ENCODE results near the gene SERTAD3. TPM values are rescaled to one million over a fixed set of nuclear protein-coding genes. Genes with fewer than 3 reads are reported as not detected.
A peak's percentile ranks its signal among the peaks of the same experiment; 100 is the strongest.
"Not testable (repeated sequence)": the region's sequence is repeated elsewhere in the genome, so short reads cannot be mapped to it uniquely, and the experiment has no call there.

The SERTAD3 gene
- 17.6 TPM for total RNA-seq
- polyA plus RNA-seq, result 35.2 TPM
- long read RNA-seq, donor 1, partial matches to known transcripts, result 0 of 1 reads
- long read RNA-seq, donor 1, other reads (novel, unspliced or antisense), result 0 of 1 reads
- long read RNA-seq, donor 2, transcript SERTAD3-201 (2 exons, 1,734 nt), result major isoform, 7 of 8 reads
- long read RNA-seq, donor 2, partial matches to known transcripts, result 0 of 8 reads
- long read RNA-seq, donor 2, other reads (novel, unspliced or antisense), result 0 of 8 reads
- long read RNA-seq, donor 3, transcript SERTAD3-201 (2 exons, 1,734 nt), result major isoform, 9 of 10 reads
- long read RNA-seq, donor 3, partial matches to known transcripts, result 0 of 10 reads
- long read RNA-seq, donor 3, other reads (novel, unspliced or antisense), result 0 of 10 reads
- long read RNA-seq, donor 4, transcript SERTAD3-201 (2 exons, 1,734 nt), result major isoform, 5 of 5 reads
- long read RNA-seq, donor 4, partial matches to known transcripts, result 0 of 5 reads
- long read RNA-seq, donor 4, other reads (novel, unspliced or antisense), result 0 of 5 reads
- long read RNA-seq, donor 5, transcript SERTAD3-201 (2 exons, 1,734 nt), result major isoform, 14 of 15 reads
- long read RNA-seq, donor 5, partial matches to known transcripts, result 0 of 15 reads
- long read RNA-seq, donor 5, other reads (novel, unspliced or antisense), result 0 of 15 reads
- long read RNA-seq, donor 6, transcript SERTAD3-201 (2 exons, 1,734 nt), result major isoform, 5 of 6 reads
- long read RNA-seq, donor 6, partial matches to known transcripts, result 0 of 6 reads
- long read RNA-seq, donor 6, other reads (novel, unspliced or antisense), result 0 of 6 reads
- long read RNA-seq, donor 7, transcript SERTAD3-201 (2 exons, 1,734 nt), result major isoform, 6 of 7 reads
- long read RNA-seq, donor 7, partial matches to known transcripts, result 0 of 7 reads
- long read RNA-seq, donor 7, other reads (novel, unspliced or antisense), result 0 of 7 reads
- long read RNA-seq, donor 8, partial matches to known transcripts, result 0 of 3 reads
- long read RNA-seq, donor 8, other reads (novel, unspliced or antisense), result 0 of 3 reads
- long read RNA-seq, donor 9, partial matches to known transcripts, result 0 of 3 reads
- long read RNA-seq, donor 9, other reads (novel, unspliced or antisense), result 0 of 3 reads
- long read RNA-seq, donor 10, partial matches to known transcripts, result 0 of 3 reads
- long read RNA-seq, donor 10, other reads (novel, unspliced or antisense), result 0 of 3 reads

- Histone ChIP-seq H3K36me3 (ENCODE audit: control insufficient read depth in 2 of 2, insufficient read depth in 2 of 2, low read length in 1 of 2) (peaks cover 19 to 22% of the 10 kb centered on the region in 2 donors), H3K4me1 (ENCODE audit: control insufficient read depth in 2 of 2, insufficient read depth in 2 of 2, low read length in 2 of 2) (peaks cover 8 to 16% of the 10 kb centered on the region in 2 donors), H3K4me3 (ENCODE audit: low read length in 2 of 2) (peak within 1 kb of the TSS; percentile 75 to 90), H3K9me3 (ENCODE audit: control insufficient read depth in 2 of 2, insufficient read depth in 1 of 2, low read length in 1 of 2) (no peaks in the 10 kb centered on the region), H3K27ac (ENCODE audit: low read depth in 1 of 2, low read length in 1 of 2) (peak within 1 kb of the TSS; percentile 89 to 99), H3K27me3 (ENCODE audit: control insufficient read depth in 2 of 2, insufficient read depth in 1 of 2, low read length in 1 of 2) (no peaks in the 10 kb centered on the region)
- peak; percentile 87 to 98 (median 96) for DNase-seq (ENCODE audit: low read depth in 6 of 9, low spot score in 9 of 9)
- under 1% methylated on average over 72 of the region's 72 CpGs for WGBS
Measured at GRCh38 chr19:40444000-40444824, at the start of gene SERTAD3. SERTAD3 (minus strand) TSS chr19:40444335; CDS start chr19:40442080, 2,255 bp downstream.

- no peak for DNase-seq (ENCODE audit: low read depth in 6 of 9, low spot score in 9 of 9)
- Histone ChIP-seq H3K4me1 (ENCODE audit: control insufficient read depth in 2 of 2, insufficient read depth in 2 of 2, low read length in 2 of 2) (no peaks in the 10 kb centered on the region), H3K27ac (ENCODE audit: low read depth in 1 of 2, low read length in 1 of 2) (no peak overlapping the region), H3K9me3 (ENCODE audit: control insufficient read depth in 2 of 2, insufficient read depth in 1 of 2, low read length in 1 of 2) (no peaks in the 10 kb centered on the region), H3K36me3 (ENCODE audit: control insufficient read depth in 2 of 2, insufficient read depth in 2 of 2, low read length in 1 of 2) (no peaks in the 10 kb centered on the region), H3K4me3 (ENCODE audit: low read length in 2 of 2) (no peak overlapping the region), H3K27me3 (ENCODE audit: control insufficient read depth in 2 of 2, insufficient read depth in 1 of 2, low read length in 1 of 2) (peaks cover 0 to 25% of the 10 kb centered on the region in 2 donors)
- WGBS, result 58% methylated on average over 4 of the region's 4 CpGs
Measured at GRCh38 chr19:40493778-40494177, 49.6 kb upstream of the SERTAD3 start.

- Histone ChIP-seq H3K27ac (ENCODE audit: low read depth in 1 of 2, low read length in 1 of 2) (no peak overlapping the region), H3K27me3 (ENCODE audit: control insufficient read depth in 2 of 2, insufficient read depth in 1 of 2, low read length in 1 of 2) (peaks cover 0 to 40% of the 10 kb centered on the region in 2 donors), H3K9me3 (ENCODE audit: control insufficient read depth in 2 of 2, insufficient read depth in 1 of 2, low read length in 1 of 2) (no peaks in the 10 kb centered on the region), H3K36me3 (ENCODE audit: control insufficient read depth in 2 of 2, insufficient read depth in 2 of 2, low read length in 1 of 2) (no peaks in the 10 kb centered on the region), H3K4me1 (ENCODE audit: control insufficient read depth in 2 of 2, insufficient read depth in 2 of 2, low read length in 2 of 2) (no peaks in the 10 kb centered on the region), H3K4me3 (ENCODE audit: low read length in 2 of 2) (no peak overlapping the region)
- DNase-seq (ENCODE audit: low read depth in 6 of 9, low spot score in 9 of 9), result no peak
- 93% methylated on average over 3 of the region's 3 CpGs for WGBS
Measured at GRCh38 chr19:40492274-40492673, 48.1 kb upstream of the SERTAD3 start.

GRCh38 chr19:40489882-40490230 lies 45.7 kb upstream of the SERTAD3 start:
- H3K4me1 ChIP-seq (ENCODE audit: control insufficient read depth in 2 of 2, insufficient read depth in 2 of 2, low read length in 2 of 2), result no peaks in the 10 kb centered on the region
- H3K27ac ChIP-seq (ENCODE audit: low read depth in 1 of 2, low read length in 1 of 2), result no peak overlapping the region
- H3K4me3 ChIP-seq (ENCODE audit: low read length in 2 of 2), result no peak overlapping the region
- H3K27me3 ChIP-seq (ENCODE audit: control insufficient read depth in 2 of 2, insufficient read depth in 1 of 2, low read length in 1 of 2), result peaks cover 0 to 46% of the 10 kb centered on the region in 2 donors
- no peaks in the 10 kb centered on the region for H3K9me3 ChIP-seq (ENCODE audit: control insufficient read depth in 2 of 2, insufficient read depth in 1 of 2, low read length in 1 of 2)
- 63% methylated on average over 25 of the region's 25 CpGs for WGBS
- DNase-seq (ENCODE audit: low read depth in 6 of 9, low spot score in 9 of 9), result no peak
- no peaks in the 10 kb centered on the region for H3K36me3 ChIP-seq (ENCODE audit: control insufficient read depth in 2 of 2, insufficient read depth in 2 of 2, low read length in 1 of 2)

- peaks cover 0 to 37% of the 10 kb centered on the region in 2 donors for H3K27me3 ChIP-seq (ENCODE audit: control insufficient read depth in 2 of 2, insufficient read depth in 1 of 2, low read length in 1 of 2)
- H3K9me3 ChIP-seq (ENCODE audit: control insufficient read depth in 2 of 2, insufficient read depth in 1 of 2, low read length in 1 of 2), result no peaks in the 10 kb centered on the region
- no peak for DNase-seq (ENCODE audit: low read depth in 6 of 9, low spot score in 9 of 9)
- H3K4me1 ChIP-seq (ENCODE audit: control insufficient read depth in 2 of 2, insufficient read depth in 2 of 2, low read length in 2 of 2), result no peaks in the 10 kb centered on the region
- H3K36me3 ChIP-seq (ENCODE audit: control insufficient read depth in 2 of 2, insufficient read depth in 2 of 2, low read length in 1 of 2), result no peaks in the 10 kb centered on the region
- 90% methylated on average over 3 of the region's 3 CpGs for WGBS
- H3K4me3 ChIP-seq (ENCODE audit: low read length in 2 of 2), result no peak overlapping the region
- no peak overlapping the region for H3K27ac ChIP-seq (ENCODE audit: low read depth in 1 of 2, low read length in 1 of 2)
Measured at GRCh38 chr19:40486017-40486416, 41.9 kb upstream of the SERTAD3 start.

- H3K36me3 ChIP-seq (ENCODE audit: control insufficient read depth in 2 of 2, insufficient read depth in 2 of 2, low read length in 1 of 2); H3K27ac ChIP-seq (ENCODE audit: low read depth in 1 of 2, low read length in 1 of 2): not testable (repeated sequence)
- WGBS, result 96% methylated on average over 15 of the region's 15 CpGs
Measured at GRCh38 chr19:40475878-40476644, 31.9 kb upstream of the SERTAD3 start.

GRCh38 chr19:40474737-40475136 lies 30.6 kb upstream of the SERTAD3 start:
- Histone ChIP-seq H3K36me3 (ENCODE audit: control insufficient read depth in 2 of 2, insufficient read depth in 2 of 2, low read length in 1 of 2) (no peaks in the 10 kb centered on the region), H3K4me1 (ENCODE audit: control insufficient read depth in 2 of 2, insufficient read depth in 2 of 2, low read length in 2 of 2) (no peaks in the 10 kb centered on the region), H3K4me3 (ENCODE audit: low read length in 2 of 2) (no peak overlapping the region), H3K27me3 (ENCODE audit: control insufficient read depth in 2 of 2, insufficient read depth in 1 of 2, low read length in 1 of 2) (peaks cover 0 to 6% of the 10 kb centered on the region in 2 donors), H3K27ac (ENCODE audit: low read depth in 1 of 2, low read length in 1 of 2) (no peak overlapping the region), H3K9me3 (ENCODE audit: control insufficient read depth in 2 of 2, insufficient read depth in 1 of 2, low read length in 1 of 2) (no peaks in the 10 kb centered on the region)
- WGBS, result 96% methylated on average over 4 of the region's 4 CpGs
- DNase-seq (ENCODE audit: low read depth in 6 of 9, low spot score in 9 of 9), result no peak

More at GRCh38 chr19:40475878-40476644, 31.9 kb upstream of the SERTAD3 start:
- not testable (repeated sequence) for DNase-seq (ENCODE audit: low read depth in 6 of 9, low spot score in 9 of 9); H3K27me3 ChIP-seq (ENCODE audit: control insufficient read depth in 2 of 2, insufficient read depth in 1 of 2, low read length in 1 of 2); H3K4me3 ChIP-seq (ENCODE audit: low read length in 2 of 2); H3K4me1 ChIP-seq (ENCODE audit: control insufficient read depth in 2 of 2, insufficient read depth in 2 of 2, low read length in 2 of 2); H3K9me3 ChIP-seq (ENCODE audit: control insufficient read depth in 2 of 2, insufficient read depth in 1 of 2, low read length in 1 of 2)

GRCh38 chr19:40472516-40472915 lies 28.4 kb upstream of the SERTAD3 start:
- no peak overlapping the region for H3K27ac ChIP-seq (ENCODE audit: low read depth in 1 of 2, low read length in 1 of 2)

More at GRCh38 chr19:40472516-40472915, 28.4 kb upstream of the SERTAD3 start:
- Histone ChIP-seq H3K4me1 (ENCODE audit: control insufficient read depth in 2 of 2, insufficient read depth in 2 of 2, low read length in 2 of 2) (no peaks in the 10 kb centered on the region), H3K36me3 (ENCODE audit: control insufficient read depth in 2 of 2, insufficient read depth in 2 of 2, low read length in 1 of 2) (no peaks in the 10 kb centered on the region), H3K4me3 (ENCODE audit: low read length in 2 of 2) (no peak overlapping the region), H3K27me3 (ENCODE audit: control insufficient read depth in 2 of 2, insufficient read depth in 1 of 2, low read length in 1 of 2) (peaks cover 13 to 24% of the 10 kb centered on the region in 2 donors), H3K9me3 (ENCODE audit: control insufficient read depth in 2 of 2, insufficient read depth in 1 of 2, low read length in 1 of 2) (no peaks in the 10 kb centered on the region)
- no peak for DNase-seq (ENCODE audit: low read depth in 6 of 9, low spot score in 9 of 9)
- 97% methylated on average over 13 of the region's 13 CpGs for WGBS
